LNCaP clone FGC (cell line): ENCODE results near the gene TULP1.

Experiments used
- DNase-seq: peaks from one replicate; pipeline ENCODE4 v3.0.0-alpha.2; 2011; ENCODE audit warnings: low read depth
- H3K4me3 ChIP-seq: 2 replicates; pipeline ENCODE4 v1.5.1; 2011; ENCODE audit warnings: mild to moderate bottlenecking, low read depth, low read length, control low read depth
- CTCF ChIP-seq: IDR thresholded peaks from 2 replicates; pipeline ENCODE4 v1.5.1; 2012; ENCODE audit warnings: mild to moderate bottlenecking; ENCODE audit not compliant: control insufficient read depth, insufficient read depth; ENCODE audit errors: extremely low read depth

Gene TULP1

GRCh38 chr6:35505999-35506412 is 6.7 kb downstream of the TULP1 start:
- no peak for DNase-seq
- TF ChIP-seq CTCF = no peak
- H3K4me3 ChIP-seq = no peak overlapping the region

- TF ChIP-seq CTCF = no peak
Observed at GRCh38 chr6:35503534-35503933, 9.2 kb downstream of the TULP1 start.

GRCh38 chr6:35501784-35502183 is 10.9 kb downstream of the TULP1 start:
- DNase-seq = no peak
- no peak for TF ChIP-seq CTCF

More at GRCh38 chr6:35503534-35503933, 9.2 kb downstream of the TULP1 start:
- no peak overlapping the region for H3K4me3 ChIP-seq
- DNase-seq = no peak

GRCh38 chr6:35500782-35501181 is 11.9 kb downstream of the TULP1 start:
- H3K4me3 ChIP-seq = no peak overlapping the region
- no peak for DNase-seq
- no peak for TF ChIP-seq CTCF

More at GRCh38 chr6:35501784-35502183, 10.9 kb downstream of the TULP1 start:
- no peak overlapping the region for H3K4me3 ChIP-seq

GRCh38 chr6:35499372-35499771 is 13.3 kb downstream of the TULP1 start:
- TF ChIP-seq CTCF = no peak
- no peak for DNase-seq
- no peak overlapping the region for H3K4me3 ChIP-seq

GRCh38 chr6:35498422-35499067 is 14.2 kb downstream of the TULP1 start:
- DNase-seq = no peak
- no peak for TF ChIP-seq CTCF
- peak overlapping the region; percentile 60 for H3K4me3 ChIP-seq
